Activated naive CD4-positive, alpha-beta T cell treated with Interleukin-2 at 50 U/mL for 16 hours (primary cell): ENCODE results near the gene ANKS6.
"Not testable (repeated sequence)": the region's sequence is repeated elsewhere in the genome, so short reads cannot be mapped to it uniquely, and the experiment has no call there.

Experiments used
- DNase-seq: peaks from one replicate; pipeline ENCODE4 v3.0.0-alpha.2; 2020

The ANKS6 gene

GRCh38 chr9:98698856-98699255 is 97.5 kb downstream of the ANKS6 start:
- no peak for DNase-seq

- no peak for DNase-seq
Observed at GRCh38 chr9:98694943-98695342, 101.4 kb downstream of the ANKS6 start.

GRCh38 chr9:98692392-98692791 is 104.0 kb downstream of the ANKS6 start:
- no peak for DNase-seq

- DNase-seq: no peak
Observed at GRCh38 chr9:98691890-98692289, 104.5 kb downstream of the ANKS6 start.

GRCh38 chr9:98690686-98691085 is 105.7 kb downstream of the ANKS6 start:
- DNase-seq: no peak

GRCh38 chr9:98688710-98689495 is 107.5 kb downstream of the ANKS6 start:
- no peak for DNase-seq

- DNase-seq: no peak
Observed at GRCh38 chr9:98687911-98688310, 108.4 kb downstream of the ANKS6 start.

GRCh38 chr9:98686961-98687855 is 109.1 kb downstream of the ANKS6 start:
- no peak for DNase-seq

GRCh38 chr9:98684816-98685215 is 111.5 kb downstream of the ANKS6 start:
- not testable (repeated sequence) for DNase-seq
